Measurements from ENCODE around the gene TF. TPM values are rescaled to one million over a fixed set of nuclear protein-coding genes. Genes with fewer than 3 reads are reported as not detected.
A peak's percentile ranks its signal among the peaks of the same experiment; 100 is the strongest.

Gene TF
- total RNA-seq, 2 experiments from 2014 or later: 0.15 to 0.25 TPM

DNA sequence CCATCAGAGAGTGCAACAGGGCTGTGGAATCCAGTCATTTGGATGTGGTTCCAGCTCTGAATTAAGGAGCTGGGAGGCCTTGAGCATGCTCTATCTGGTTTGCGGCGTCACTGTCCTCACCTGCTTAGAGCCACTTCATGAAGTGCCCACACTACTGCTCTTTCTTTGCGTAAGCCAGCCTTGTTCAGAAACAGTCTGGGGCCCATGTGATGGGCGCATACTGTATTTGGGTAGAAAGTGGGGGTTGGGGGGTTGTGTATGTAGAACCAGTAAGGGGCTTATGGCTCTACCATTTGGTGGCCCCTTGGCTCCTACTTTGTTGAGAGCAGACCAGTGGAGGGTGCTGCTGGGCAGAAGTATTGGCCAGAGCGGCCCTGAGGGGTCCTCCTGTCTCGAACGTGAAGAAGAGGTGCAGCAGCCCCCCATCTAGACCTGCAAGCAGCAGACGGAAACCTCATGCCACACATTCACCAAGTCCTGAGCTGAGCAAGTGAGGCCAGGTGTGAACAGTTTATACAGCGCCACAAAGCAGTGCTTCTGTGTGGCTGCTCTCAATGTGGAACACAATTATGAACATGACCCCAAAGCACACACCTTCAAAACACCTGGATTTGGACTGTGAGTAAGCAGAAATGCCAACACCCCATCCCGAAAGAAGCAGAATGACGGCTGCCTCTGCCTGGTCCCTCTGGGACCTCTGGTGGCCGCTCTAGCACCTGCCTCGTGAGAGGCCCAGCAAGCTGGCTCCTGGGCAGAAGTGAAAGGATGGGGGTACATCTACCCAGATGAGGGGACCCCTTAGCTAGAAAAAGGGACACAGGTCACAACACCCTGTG lies 86.0 kb downstream of the TF start:
- CTCF ChIA-PET (ENCODE audit: unreplicated experiment): no interaction called here

DNA sequence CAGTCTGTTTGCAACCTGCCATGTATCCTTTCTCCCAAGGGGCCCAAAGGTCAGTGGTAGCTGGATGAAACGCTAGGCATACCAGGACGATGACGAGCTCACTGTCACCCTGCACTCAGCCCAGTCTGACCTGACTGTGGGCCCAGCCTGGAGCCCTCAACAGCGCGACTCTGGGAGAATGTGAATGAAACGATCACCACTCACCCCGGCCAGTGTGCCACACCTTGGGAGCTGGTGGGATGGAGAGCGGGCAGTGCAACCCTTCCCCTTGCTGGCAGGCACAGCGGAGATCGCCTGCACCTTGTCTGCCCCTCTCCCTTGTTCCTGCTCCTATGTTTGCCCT lies 86.6 kb downstream of the TF start:
- Histone ChIP-seq H3K27ac (ENCODE audit: low read depth, low read length, poor library complexity, severe bottlenecking) (no peak overlapping the region), H3K4me3 (ENCODE audit: low read depth, low read length, poor library complexity, severe bottlenecking) (no peak overlapping the region), H3K4me2 (ENCODE audit: low read length) (no peak overlapping the region), H3K79me2 (ENCODE audit: insufficient read depth, low read depth, low read length) (no peaks in the 10 kb centered on the region), H2AFZ (ENCODE audit: low read length) (no peak overlapping the region), H3K4me1 (ENCODE audit: insufficient read depth, low read length, poor library complexity, severe bottlenecking) (no peaks in the 10 kb centered on the region), H4K20me1 (ENCODE audit: insufficient read depth, low read length) (no peaks in the 10 kb centered on the region), H3K9me3 (ENCODE audit: low read length) (no peaks in the 10 kb centered on the region), H3K9me2 (ENCODE audit: insufficient read depth, low read length) (no peaks in the 10 kb centered on the region), H3K36me3 (ENCODE audit: insufficient read depth, low read length) (no peaks in the 10 kb centered on the region)
- intact Hi-C loops (cut with micrococcal nuclease; ENCODE audit: unreplicated experiment): no loop called here
- ChIA-PET POLR2A (no interaction called here), CTCF (ENCODE audit: unreplicated experiment) (no interaction called here)
- DNase-seq (ENCODE audit: low spot score): no peak
- TF ChIP-seq, protein P1, sequence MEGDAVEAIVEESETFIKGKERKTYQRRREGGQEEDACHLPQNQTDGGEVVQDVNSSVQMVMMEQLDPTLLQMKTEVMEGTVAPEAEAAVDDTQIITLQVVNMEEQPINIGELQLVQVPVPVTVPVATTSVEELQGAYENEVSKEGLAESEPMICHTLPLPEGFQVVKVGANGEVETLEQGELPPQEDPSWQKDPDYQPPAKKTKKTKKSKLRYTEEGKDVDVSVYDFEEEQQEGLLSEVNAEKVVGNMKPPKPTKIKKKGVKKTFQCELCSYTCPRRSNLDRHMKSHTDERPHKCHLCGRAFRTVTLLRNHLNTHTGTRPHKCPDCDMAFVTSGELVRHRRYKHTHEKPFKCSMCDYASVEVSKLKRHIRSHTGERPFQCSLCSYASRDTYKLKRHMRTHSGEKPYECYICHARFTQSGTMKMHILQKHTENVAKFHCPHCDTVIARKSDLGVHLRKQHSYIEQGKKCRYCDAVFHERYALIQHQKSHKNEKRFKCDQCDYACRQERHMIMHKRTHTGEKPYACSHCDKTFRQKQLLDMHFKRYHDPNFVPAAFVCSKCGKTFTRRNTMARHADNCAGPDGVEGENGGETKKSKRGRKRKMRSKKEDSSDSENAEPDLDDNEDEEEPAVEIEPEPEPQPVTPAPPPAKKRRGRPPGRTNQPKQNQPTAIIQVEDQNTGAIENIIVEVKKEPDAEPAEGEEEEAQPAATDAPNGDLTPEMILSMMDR (conservative IDR thresholded peaks at IDR 0.05; ENCODE audit: low read length): no peak
- TF ChIP-seq EZH2phosphoT487 (IDR thresholded peaks at IDR 0.05; ENCODE audit: borderline replicate concordance, low read depth, low read length): no peak
- BruUV-seq (replicated peaks): no TSS peak

More for the DNA sequence above, 86.0 kb downstream of the TF start:
- POLR2A ChIA-PET: no interaction called here
- Histone ChIP-seq H3K9me2 (ENCODE audit: insufficient read depth, low read length) (no peaks in the 10 kb centered on the region), H3K4me1 (ENCODE audit: insufficient read depth, low read length, poor library complexity, severe bottlenecking) (no peaks in the 10 kb centered on the region), H3K27ac (ENCODE audit: low read depth, low read length, poor library complexity, severe bottlenecking) (no peak overlapping the region), H2AFZ (ENCODE audit: low read length) (no peak overlapping the region), H3K36me3 (ENCODE audit: insufficient read depth, low read length) (no peaks in the 10 kb centered on the region), H3K4me2 (ENCODE audit: low read length) (no peak overlapping the region), H4K20me1 (ENCODE audit: insufficient read depth, low read length) (no peaks in the 10 kb centered on the region), H3K9me3 (ENCODE audit: low read length) (no peaks in the 10 kb centered on the region), H3K4me3 (ENCODE audit: low read depth, low read length, poor library complexity, severe bottlenecking) (no peak overlapping the region), H3K79me2 (ENCODE audit: insufficient read depth, low read depth, low read length) (no peaks in the 10 kb centered on the region)
- intact Hi-C loops (cut with micrococcal nuclease; ENCODE audit: unreplicated experiment): no loop called here
- BruUV-seq (replicated peaks): no TSS peak
- DNase-seq (ENCODE audit: low spot score): peak; percentile 16
- TF ChIP-seq, protein P1 (conservative IDR thresholded peaks at IDR 0.05; ENCODE audit: low read length): 0 out of 2 replicates have a peak, but pooled peaks have one; percentile 30
- no peak for TF ChIP-seq EZH2phosphoT487 (IDR thresholded peaks at IDR 0.05; ENCODE audit: borderline replicate concordance, low read depth, low read length)

DNA sequence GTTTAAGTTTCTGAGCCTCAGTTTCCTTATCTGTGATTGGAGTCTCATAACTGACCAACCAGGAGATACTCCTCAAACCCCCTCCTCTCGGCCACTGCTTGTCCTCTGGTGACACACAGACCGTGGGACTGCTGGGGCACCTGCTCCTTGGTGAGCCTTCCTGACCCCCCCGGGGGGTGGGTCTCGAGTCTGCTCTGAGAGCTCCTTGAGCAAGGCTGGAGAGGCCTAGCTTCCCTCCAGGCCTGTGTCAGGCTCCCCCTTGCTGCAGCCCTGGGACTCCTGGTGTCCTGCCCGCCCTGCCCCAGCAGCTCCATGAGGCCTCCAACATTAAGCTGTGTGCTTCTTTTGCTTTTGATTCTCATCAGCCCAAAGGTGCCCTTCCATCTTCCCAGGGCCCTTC lies 87.1 kb downstream of the TF start:
- no peak overlapping the region for H3K4me3 ChIP-seq (ENCODE audit: low read depth, low read length, poor library complexity, severe bottlenecking)
- no peaks in the 10 kb centered on the region for H3K79me2 ChIP-seq (ENCODE audit: insufficient read depth, low read depth, low read length)
- no peak for DNase-seq (ENCODE audit: low spot score)
- H3K9me3 ChIP-seq (ENCODE audit: low read length): no peaks in the 10 kb centered on the region
- H3K9me2 ChIP-seq (ENCODE audit: insufficient read depth, low read length): no peaks in the 10 kb centered on the region
- H3K4me1 ChIP-seq (ENCODE audit: insufficient read depth, low read length, poor library complexity, severe bottlenecking): no peaks in the 10 kb centered on the region
- H3K36me3 ChIP-seq (ENCODE audit: insufficient read depth, low read length): no peaks in the 10 kb centered on the region
- TF ChIP-seq, protein P1 (conservative IDR thresholded peaks at IDR 0.05; ENCODE audit: low read length): no peak
- no peak for TF ChIP-seq EZH2phosphoT487 (IDR thresholded peaks at IDR 0.05; ENCODE audit: borderline replicate concordance, low read depth, low read length)
- H3K27ac ChIP-seq (ENCODE audit: low read depth, low read length, poor library complexity, severe bottlenecking): no peak overlapping the region
- no TSS peak for BruUV-seq (replicated peaks)
- H2AFZ ChIP-seq (ENCODE audit: low read length): no peak overlapping the region
- intact Hi-C loops (cut with micrococcal nuclease; ENCODE audit: unreplicated experiment): no loop called here
- H4K20me1 ChIP-seq (ENCODE audit: insufficient read depth, low read length): no peaks in the 10 kb centered on the region
- H3K4me2 ChIP-seq (ENCODE audit: low read length): no peak overlapping the region
- CTCF ChIA-PET (ENCODE audit: unreplicated experiment): interaction anchor here (0.6 kb wide), 1 partner anchor 15 kb away, joined by 4 read pairs; no protein-coding TSS in a partner anchor
- POLR2A ChIA-PET: no interaction called here
